ENCODE measurements around the gene EIF4G3.

DNA sequence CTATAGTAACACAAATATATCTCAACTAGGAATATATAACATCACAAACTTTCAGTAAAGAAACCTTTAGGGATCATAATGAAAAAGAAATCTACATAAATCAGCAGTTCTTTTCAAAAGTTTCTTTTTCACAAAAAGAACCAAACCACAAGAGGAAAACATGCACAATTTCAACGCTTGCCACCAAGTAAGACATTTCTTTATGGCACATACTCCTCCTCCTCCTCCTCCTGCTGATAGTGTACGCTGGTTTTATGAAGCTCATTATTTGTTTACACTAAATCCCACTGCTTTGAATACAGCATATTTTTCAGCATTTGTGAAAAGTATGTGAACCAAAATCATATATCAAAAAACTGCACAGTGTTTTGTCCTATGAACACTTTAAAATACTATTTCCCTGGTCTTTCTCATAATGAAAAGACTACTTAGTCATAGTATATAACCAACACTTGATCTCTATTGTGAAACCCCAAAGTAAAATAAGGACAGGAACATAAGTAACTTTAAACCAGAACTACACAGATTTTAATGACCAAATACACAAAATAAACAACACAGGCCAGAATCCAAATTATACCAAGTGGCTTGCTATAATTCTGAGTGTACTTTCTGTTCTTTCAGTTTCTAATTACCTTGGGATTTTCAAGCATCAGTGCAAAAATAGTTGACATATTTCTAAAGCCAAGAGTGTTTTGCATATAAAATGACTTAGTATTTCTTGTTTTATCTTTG lies 184.2 kb downstream of the EIF4G3 start:
- TF ChIP-seq YY1 (IDR thresholded peaks at IDR 0.05; ENCODE audit: low read depth): no peak
- TF ChIP-seq RAD21 (IDR thresholded peaks at IDR 0.05; ENCODE audit: low read depth): no peak
- no peak for TF ChIP-seq MAX (IDR thresholded peaks at IDR 0.05)
- TF ChIP-seq ZBTB7A (IDR thresholded peaks at IDR 0.05; ENCODE audit: low read depth): no peak
- TF ChIP-seq FOXM1 (IDR thresholded peaks at IDR 0.05; ENCODE audit: borderline replicate concordance, low read depth): no peak
- no peak for TF ChIP-seq EP300 (IDR thresholded peaks at IDR 0.05; ENCODE audit: borderline replicate concordance)
- TF ChIP-seq TAF1 (IDR thresholded peaks at IDR 0.05; ENCODE audit: low read depth): no peak
